Measurements from ENCODE around the gene CPNE5. TPM values are rescaled to one million over a fixed set of nuclear protein-coding genes. Genes with fewer than 3 reads are reported as not detected.
"Not testable (repeated sequence)": the region's sequence is repeated elsewhere in the genome, so short reads cannot be mapped to it uniquely, and the experiment has no call there.

The CPNE5 gene
- total RNA-seq, 1 donor from 2014 or later = 1.3 TPM

GRCh38 chr6:36716476-36717093 lies 122.7 kb downstream of the CPNE5 start:
- no peaks in the 10 kb centered on the region for H3K9me3 ChIP-seq
- H3K36me3 ChIP-seq = no peaks in the 10 kb centered on the region
- H3K4me3 ChIP-seq = no peak overlapping the region
- H3K27me3 ChIP-seq = no peaks in the 10 kb centered on the region
- intact Hi-C loops (cut with DNase I) = no loop called here
- H3K4me1 ChIP-seq = no peaks in the 10 kb centered on the region
- TF ChIP-seq CTCF (IDR thresholded peaks at IDR 0.05) = no peak
- H3K27ac ChIP-seq = no peak overlapping the region
- no peak for DNase-seq (ENCODE audit: low spot score in 2 of 2)

DNA sequence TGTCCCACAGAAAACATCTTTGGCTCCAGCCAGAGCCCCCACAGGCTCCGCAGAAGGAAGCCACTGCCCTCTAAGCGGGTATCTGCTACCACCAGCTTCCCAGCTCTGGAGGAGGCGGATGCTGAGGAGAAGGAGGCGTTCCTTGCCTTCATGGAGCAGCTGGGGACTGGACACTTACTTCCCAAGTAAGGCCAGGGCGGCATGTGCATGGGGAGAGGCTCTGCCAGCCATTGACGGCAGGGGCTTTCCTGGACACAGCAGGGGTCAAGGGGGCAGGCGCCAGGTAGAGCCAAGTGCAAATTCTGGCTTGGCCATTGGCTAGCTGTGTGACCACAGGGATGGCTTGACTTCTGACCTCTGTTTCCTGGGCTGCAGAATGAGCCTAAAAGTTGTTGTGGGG lies 123.8 kb downstream of the CPNE5 start:
- H3K4me1 ChIP-seq = no peaks in the 10 kb centered on the region
- no peaks in the 10 kb centered on the region for H3K27me3 ChIP-seq
- intact Hi-C loops (cut with DNase I) = no loop called here
- H3K4me3 ChIP-seq = no peak overlapping the region
- H3K9me3 ChIP-seq = no peaks in the 10 kb centered on the region
- H3K36me3 ChIP-seq = no peaks in the 10 kb centered on the region
- TF ChIP-seq CTCF (IDR thresholded peaks at IDR 0.05) = no peak
- no peak for DNase-seq (ENCODE audit: low spot score in 2 of 2)
- H3K27ac ChIP-seq = no peak overlapping the region

DNA sequence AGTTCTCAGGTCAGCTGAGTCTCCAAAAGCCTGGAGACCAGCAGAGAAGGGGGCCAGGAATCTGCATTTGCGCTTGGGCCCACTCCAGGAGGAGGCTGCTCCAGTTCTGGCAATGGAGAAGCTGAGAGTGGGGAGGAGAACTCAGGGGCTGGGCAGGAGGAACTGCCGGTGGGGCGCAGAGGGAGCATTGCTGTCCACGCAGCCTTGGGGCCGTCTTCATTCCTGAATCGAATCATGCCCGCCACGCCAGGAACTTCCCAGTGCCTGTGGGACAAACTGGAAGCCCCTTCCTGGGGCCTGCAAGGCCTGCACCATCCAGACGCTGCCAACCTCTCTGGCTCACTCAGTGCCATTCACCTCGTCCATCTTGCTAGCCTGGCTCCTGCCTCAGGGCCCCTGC lies 124.7 kb downstream of the CPNE5 start:
- Histone ChIP-seq H3K4me3 (no peak overlapping the region), H3K27ac (no peak overlapping the region), H3K36me3 (no peaks in the 10 kb centered on the region), H3K27me3 (no peaks in the 10 kb centered on the region), H3K4me1 (no peaks in the 10 kb centered on the region), H3K9me3 (no peaks in the 10 kb centered on the region)
- intact Hi-C loops (cut with DNase I) = no loop called here
- DNase-seq (ENCODE audit: low spot score in 2 of 2) = no peak
- TF ChIP-seq CTCF (IDR thresholded peaks at IDR 0.05) = no peak

- Histone ChIP-seq H3K9me3 (no peaks in the 10 kb centered on the region), H3K36me3 (no peaks in the 10 kb centered on the region), H3K4me3 (no peak overlapping the region), H3K4me1 (no peaks in the 10 kb centered on the region), H3K27me3 (no peaks in the 10 kb centered on the region), H3K27ac (no peak overlapping the region)
- intact Hi-C loops (cut with DNase I) = no loop called here
- no peak for TF ChIP-seq CTCF (IDR thresholded peaks at IDR 0.05)
- DNase-seq (ENCODE audit: low spot score in 2 of 2) = no peak
Observed at GRCh38 chr6:36713846-36714245, 125.4 kb downstream of the CPNE5 start.

GRCh38 chr6:36712816-36713215 lies 126.4 kb downstream of the CPNE5 start:
- intact Hi-C loops (cut with DNase I) = no loop called here
- Histone ChIP-seq H3K36me3 (no peaks in the 10 kb centered on the region), H3K4me3 (no peak overlapping the region), H3K27me3 (no peaks in the 10 kb centered on the region), H3K27ac (no peak overlapping the region), H3K4me1 (no peaks in the 10 kb centered on the region), H3K9me3 (no peaks in the 10 kb centered on the region)
- no peak for DNase-seq (ENCODE audit: low spot score in 2 of 2)
- no peak for TF ChIP-seq CTCF (IDR thresholded peaks at IDR 0.05)

DNA sequence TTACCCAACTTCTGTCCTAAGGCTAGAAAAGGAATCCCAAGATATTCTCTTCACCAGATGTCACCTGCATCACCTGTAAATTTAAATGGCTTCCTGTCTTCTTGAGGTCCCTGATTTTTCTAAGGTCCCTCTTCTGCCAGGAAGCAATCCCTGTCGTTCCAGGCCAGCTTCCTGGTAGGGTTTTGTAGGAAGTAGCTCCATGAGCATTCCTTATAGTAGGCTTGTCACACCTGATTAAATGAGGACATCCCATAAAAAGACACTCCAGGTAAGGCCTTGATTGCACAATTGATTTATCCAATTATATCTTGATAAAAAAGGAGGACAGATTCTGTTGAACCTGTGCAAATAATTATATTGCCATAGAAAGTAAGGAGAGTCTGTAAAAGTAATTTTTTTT lies 132.9 kb downstream of the CPNE5 start:
- no peak for TF ChIP-seq CTCF (IDR thresholded peaks at IDR 0.05)
- H3K27me3 ChIP-seq = no peaks in the 10 kb centered on the region
- no peaks in the 10 kb centered on the region for H3K9me3 ChIP-seq
- intact Hi-C loops (cut with DNase I) = no loop called here
- H3K4me3 ChIP-seq = no peak overlapping the region
- no peaks in the 10 kb centered on the region for H3K4me1 ChIP-seq
- no peak for DNase-seq (ENCODE audit: low spot score in 2 of 2)
- H3K36me3 ChIP-seq = no peaks in the 10 kb centered on the region
- H3K27ac ChIP-seq = no peak overlapping the region

GRCh38 chr6:36704961-36705577 lies 134.2 kb downstream of the CPNE5 start:
- H3K4me3 ChIP-seq; H3K27ac ChIP-seq; H3K27me3 ChIP-seq; H3K4me1 ChIP-seq; intact Hi-C loops (cut with DNase I); H3K36me3 ChIP-seq; H3K9me3 ChIP-seq; DNase-seq (ENCODE audit: low spot score in 2 of 2): not testable (repeated sequence)

All from ascending aorta (tissue), 2 donors.